Neuron (in vitro differentiated cells): ENCODE results near the gene PLA2G2A.

Experiments used
- H2AFZ ChIP-seq: one replicate; pipeline ENCODE4 v1.6.1; 2013; ENCODE audit warnings: low read depth, mild to moderate bottlenecking, inconsistent platforms, low read length, moderate library complexity
- H3K27me3 ChIP-seq: one replicate; pipeline ENCODE4 v1.6.1; 2013; ENCODE audit warnings: low read length; ENCODE audit not compliant: insufficient read depth
- H3K36me3 ChIP-seq: one replicate; pipeline ENCODE4 v1.6.1; 2013; ENCODE audit warnings: low read length; ENCODE audit not compliant: insufficient read depth
- H3K4me1 ChIP-seq: one replicate; pipeline ENCODE4 v1.6.1; 2013; ENCODE audit warnings: low read length; ENCODE audit not compliant: insufficient read depth
- H3K4me3 ChIP-seq: 2 replicates; pipeline ENCODE4 v1.5.1; 2013; ENCODE audit warnings: mild to moderate bottlenecking, low read length, moderate library complexity
- H3K9me3 ChIP-seq: one replicate; pipeline ENCODE4 v1.6.1; 2013; ENCODE audit warnings: low read length

PLA2G2A gene

GRCh38 chr1:19964542-19964941, 14.9 kb downstream of the PLA2G2A start:
- peaks cover 2% of the 10 kb centered on the region for H3K9me3 ChIP-seq
- H3K4me3 ChIP-seq: no peak overlapping the region
- H3K27me3 ChIP-seq: peaks cover 6% of the 10 kb centered on the region
- no peaks in the 10 kb centered on the region for H3K36me3 ChIP-seq
- H2AFZ ChIP-seq: no peak overlapping the region
- no peaks in the 10 kb centered on the region for H3K4me1 ChIP-seq

- Histone ChIP-seq H3K36me3 (no peaks in the 10 kb centered on the region), H3K27me3 (peaks cover 6% of the 10 kb centered on the region), H3K4me1 (no peaks in the 10 kb centered on the region), H3K4me3 (no peak overlapping the region), H3K9me3 (peaks cover 2% of the 10 kb centered on the region), H2AFZ (no peak overlapping the region)
Observed at GRCh38 chr1:19963636-19964035, 15.8 kb downstream of the PLA2G2A start.

GRCh38 chr1:19960591-19960990, 18.8 kb downstream of the PLA2G2A start:
- Histone ChIP-seq H2AFZ (no peak overlapping the region), H3K27me3 (peaks cover 15% of the 10 kb centered on the region), H3K4me3 (no peak overlapping the region), H3K4me1 (no peaks in the 10 kb centered on the region), H3K9me3 (no peaks in the 10 kb centered on the region), H3K36me3 (no peaks in the 10 kb centered on the region)

- Histone ChIP-seq H3K4me1 (no peaks in the 10 kb centered on the region), H3K36me3 (no peaks in the 10 kb centered on the region), H2AFZ (no peak overlapping the region), H3K27me3 (peaks cover 14% of the 10 kb centered on the region), H3K4me3 (no peak overlapping the region), H3K9me3 (no peaks in the 10 kb centered on the region)
Observed at GRCh38 chr1:19957779-19958178, 21.6 kb downstream of the PLA2G2A start.

- no peaks in the 10 kb centered on the region for H3K36me3 ChIP-seq
- peaks cover 14% of the 10 kb centered on the region for H3K27me3 ChIP-seq
- H3K9me3 ChIP-seq: no peaks in the 10 kb centered on the region
- H3K4me3 ChIP-seq: no peak overlapping the region
- no peak overlapping the region for H2AFZ ChIP-seq
- no peaks in the 10 kb centered on the region for H3K4me1 ChIP-seq
Observed at GRCh38 chr1:19955534-19956170, 23.8 kb downstream of the PLA2G2A start.

- Histone ChIP-seq H3K36me3 (no peaks in the 10 kb centered on the region), H3K9me3 (no peaks in the 10 kb centered on the region), H2AFZ (no peak overlapping the region), H3K4me3 (no peak overlapping the region), H3K4me1 (no peaks in the 10 kb centered on the region), H3K27me3 (peaks cover 14% of the 10 kb centered on the region)
Observed at GRCh38 chr1:19954059-19954458, 25.4 kb downstream of the PLA2G2A start.

- Histone ChIP-seq H3K4me3 (no peak overlapping the region), H3K36me3 (no peaks in the 10 kb centered on the region), H2AFZ (no peak overlapping the region), H3K4me1 (no peaks in the 10 kb centered on the region), H3K27me3 (no peaks in the 10 kb centered on the region), H3K9me3 (no peaks in the 10 kb centered on the region)
Observed at GRCh38 chr1:19949016-19949415, 30.4 kb downstream of the PLA2G2A start.

- Histone ChIP-seq H3K4me3 (no peak overlapping the region), H3K4me1 (peaks cover 1% of the 10 kb centered on the region), H3K27me3 (no peaks in the 10 kb centered on the region), H3K36me3 (no peaks in the 10 kb centered on the region), H3K9me3 (no peaks in the 10 kb centered on the region), H2AFZ (no peak overlapping the region)
Observed at GRCh38 chr1:19946971-19947370, 32.4 kb downstream of the PLA2G2A start.

GRCh38 chr1:19946331-19946751, 33.1 kb downstream of the PLA2G2A start:
- Histone ChIP-seq H3K27me3 (no peaks in the 10 kb centered on the region), H2AFZ (no peak overlapping the region), H3K36me3 (no peaks in the 10 kb centered on the region), H3K4me1 (peaks cover 8% of the 10 kb centered on the region), H3K4me3 (no peak overlapping the region), H3K9me3 (no peaks in the 10 kb centered on the region)

GRCh38 chr1:19945914-19946313, 33.5 kb downstream of the PLA2G2A start:
- no peaks in the 10 kb centered on the region for H3K27me3 ChIP-seq
- H3K4me3 ChIP-seq: no peak overlapping the region
- no peak overlapping the region for H2AFZ ChIP-seq
- no peaks in the 10 kb centered on the region for H3K9me3 ChIP-seq
- peaks cover 12% of the 10 kb centered on the region for H3K4me1 ChIP-seq
- no peaks in the 10 kb centered on the region for H3K36me3 ChIP-seq

GRCh38 chr1:19942657-19943056, 36.8 kb downstream of the PLA2G2A start:
- no peaks in the 10 kb centered on the region for H3K27me3 ChIP-seq
- no peak overlapping the region for H3K4me3 ChIP-seq
- H2AFZ ChIP-seq: no peak overlapping the region
- no peaks in the 10 kb centered on the region for H3K36me3 ChIP-seq
- H3K4me1 ChIP-seq: peaks cover 20% of the 10 kb centered on the region
- no peaks in the 10 kb centered on the region for H3K9me3 ChIP-seq

GRCh38 chr1:19942088-19942487, 37.3 kb downstream of the PLA2G2A start:
- H3K27me3 ChIP-seq: no peaks in the 10 kb centered on the region
- no peak overlapping the region for H2AFZ ChIP-seq
- peaks cover 20% of the 10 kb centered on the region for H3K4me1 ChIP-seq
- H3K36me3 ChIP-seq: no peaks in the 10 kb centered on the region
- no peaks in the 10 kb centered on the region for H3K9me3 ChIP-seq
- no peak overlapping the region for H3K4me3 ChIP-seq

GRCh38 chr1:19941206-19941568, 38.2 kb downstream of the PLA2G2A start:
- no peaks in the 10 kb centered on the region for H3K9me3 ChIP-seq
- H3K36me3 ChIP-seq: no peaks in the 10 kb centered on the region
- H3K4me3 ChIP-seq: no peak overlapping the region
- H2AFZ ChIP-seq: no peak overlapping the region
- H3K27me3 ChIP-seq: no peaks in the 10 kb centered on the region
- H3K4me1 ChIP-seq: peaks cover 20% of the 10 kb centered on the region
